GM12878 (cell line): Measurements from ENCODE around the gene NRBF2. TPM values are rescaled to one million over a fixed set of nuclear protein-coding genes. Genes with fewer than 3 reads are reported as not detected.

ENCODE experiments used
- ATF7 ChIP-seq: fragments of 450-650 bp; IDR thresholded peaks from 2 replicates; pipeline ENCODE4 v1.6.1; 2016; ENCODE audit warnings: low read depth, mild to moderate bottlenecking
- CBX3 ChIP-seq: fragments of 200-600 bp; sonication (generic); IDR thresholded peaks from 2 replicates; pipeline ENCODE4 v1.6.1; 2016; ENCODE audit warnings: low read depth, borderline replicate concordance
- CEBPB ChIP-seq, 2 experiments: fragments of 150-350 bp in 1 of 2; IDR thresholded peaks; 2 replicates each; pipeline ENCODE4 v1.6.1; 2012 to 2014; ENCODE audit warnings: low read depth in 2 of 2, low read length in 2 of 2, borderline replicate concordance in 1 of 2, inconsistent platforms in 1 of 2
- EGR1 ChIP-seq, 2 experiments: IDR thresholded peaks; 1 replicate in 1 of 2; 2 replicates in 1 of 2; pipeline ENCODE4 v1.6.1; 2011 to 2012; ENCODE audit warnings: low read depth in 2 of 2, low read length in 2 of 2, borderline replicate concordance in 1 of 2, mild to moderate bottlenecking in 1 of 2, moderate library complexity in 1 of 2
- ETV6 ChIP-seq, 2 experiments: fragments of 450-650 bp in 1 of 2; IDR thresholded peaks in 1 of 2; conservative IDR thresholded peaks in 1 of 2; 2 replicates each; pipeline ENCODE4 v1.6.1; 2014; ENCODE audit warnings: antibody characterized with exemption in 1 of 2, borderline replicate concordance in 1 of 2, low read depth in 1 of 2, mild to moderate bottlenecking in 1 of 2, moderate library complexity in 1 of 2
- HDGF ChIP-seq: fragments of 450-650 bp; IDR thresholded peaks from 2 replicates; pipeline ENCODE4 v1.6.1; 2016; ENCODE audit warnings: antibody characterized with exemption
- JUNB ChIP-seq: IDR thresholded peaks from 2 replicates; pipeline ENCODE4 v1.6.1; 2016; ENCODE audit warnings: antibody characterized with exemption, mild to moderate bottlenecking
- MTA2 ChIP-seq: fragments of 450-650 bp; IDR thresholded peaks from 2 replicates; pipeline ENCODE4 v1.6.1; 2016; ENCODE audit warnings: low read depth, mild to moderate bottlenecking, moderate library complexity
- MTA3 ChIP-seq: IDR thresholded peaks from 2 replicates; pipeline ENCODE4 v1.6.1; 2012; ENCODE audit warnings: low read length, inconsistent platforms, borderline replicate concordance
- RCOR1 ChIP-seq: conservative IDR thresholded peaks from 2 replicates; pipeline ENCODE4 v1.6.1; 2012; ENCODE audit warnings: low read depth, low read length, improper control_type of control experiment
- RFX5 ChIP-seq: IDR thresholded peaks from 2 replicates; pipeline ENCODE4 v1.6.1; 2011; ENCODE audit warnings: low read depth, low read length, improper control_type of control experiment
- SMAD1 ChIP-seq: fragments of 450-650 bp; IDR thresholded peaks from 2 replicates; pipeline ENCODE4 v1.6.1; 2018; ENCODE audit warnings: mild to moderate bottlenecking, low read depth; ENCODE audit not compliant: partially characterized antibody
- SPI1 ChIP-seq: IDR thresholded peaks from 2 replicates; pipeline ENCODE4 v1.6.1; 2011; ENCODE audit warnings: low read depth, mild to moderate bottlenecking, low read length, moderate library complexity, borderline replicate concordance; ENCODE audit not compliant: insufficient read depth
- SRF ChIP-seq, 2 experiments: IDR thresholded peaks; 2 replicates each; pipeline ENCODE4 v1.6.1; 2011; ENCODE audit warnings: low read depth in 2 of 2, low read length in 2 of 2, mild to moderate bottlenecking in 1 of 2, moderate library complexity in 1 of 2
- TAF1 ChIP-seq: IDR thresholded peaks from 2 replicates; pipeline ENCODE4 v1.6.1; 2011; ENCODE audit warnings: mild to moderate bottlenecking, low read depth, low read length, borderline replicate concordance
- TCF3 ChIP-seq: IDR thresholded peaks from 2 replicates; pipeline ENCODE4 v1.6.1; 2012; ENCODE audit warnings: low read depth, mild to moderate bottlenecking, low read length, borderline replicate concordance; ENCODE audit not compliant: insufficient read depth
- ZNF217 ChIP-seq: fragments of 450-650 bp; IDR thresholded peaks from 2 replicates; pipeline ENCODE4 v1.6.1; 2017; ENCODE audit warnings: antibody characterized with exemption, mild to moderate bottlenecking
- ZNF592 ChIP-seq: fragments of 450-650 bp; IDR thresholded peaks from 2 replicates; pipeline ENCODE4 v1.6.1; 2017; ENCODE audit warnings: mild to moderate bottlenecking, moderate library complexity
- ZSCAN29 ChIP-seq: fragments of 450-650 bp; IDR thresholded peaks from 2 replicates; pipeline ENCODE4 v1.6.1; 2017; ENCODE audit warnings: mild to moderate bottlenecking, moderate library complexity
- polyA plus RNA-seq, 11 experiments: library from polyadenylated mRNA; depleted of rRNA in 4 of 11; unstranded in 6 of 11; stranded (reverse) in 5 of 11; fragments of >200 nt; fragmentation: Nextera tagmentation in 4 of 11; fragmentation: Illumina TruSeq in 1 of 11; extraction: Ambion mirVana in 4 of 11; extraction: Trizol in 1 of 11; gene quantifications; 1 replicate in 1 of 11; 2 replicates in 10 of 11; pipeline versions ENCODE4 v1.2.1 to v1.2.3, GENCODE V29; 2011 to 2016; ENCODE audit warnings: inconsistent platforms in 2 of 11, missing spikeins in 2 of 11, low read depth in 1 of 11
- total RNA-seq, 4 experiments: library from RNA; depleted of rRNA in 3 of 4; stranded (reverse); fragments of >200 nt in 3 of 4; fragmentation: Illumina TruSeq in 1 of 4; extraction: Trizol in 1 of 4; gene quantifications; 2 replicates each; pipeline versions ENCODE4 v1.2.1 to v1.2.3, GENCODE V29; 2013 to 2021
- TF ChIP-seq, protein P1 (sequence below): IDR thresholded peaks from 2 replicates; pipeline ENCODE4 v1.6.1; 2012; ENCODE audit warnings: low read depth, low read length, improper control_type of control experiment

Gene NRBF2
- total and polyA plus RNA-seq, 10 of the 15 experiments (the other 5 are each of a cell fraction or from before 2014, with no cell fraction given): 17.8 to 39.8 (median 27.7) TPM

- TF ChIP-seq MTA2 (0 out of 2 replicates have a peak, but pooled peaks have one; percentile 9), SRF (IDR thresholded peaks at IDR 0.05; ENCODE audit: low read depth in 2 of 2, low read length in 2 of 2) (no peak), RCOR1 (no peak), JUNB (peak; percentile 49; the same call in 1 of the 2 replicates), ZNF217 (no peak), CBX3 (no peak), TAF1 (no peak), SPI1 (peak; percentile 53; the same call in 1 of the 2 replicates), ETV6 (conservative IDR thresholded peaks at IDR 0.05 in 1 of 2, IDR thresholded peaks at IDR 0.05 in 1 of 2; ENCODE audit: borderline replicate concordance in 1 of 2, low read depth in 1 of 2) (no peak), HDGF (no peak), EGR1 (IDR thresholded peaks at IDR 0.05; ENCODE audit: borderline replicate concordance in 1 of 2, low read depth in 2 of 2, low read length in 2 of 2) (no peak), CEBPB (IDR thresholded peaks at IDR 0.05; ENCODE audit: borderline replicate concordance in 1 of 2, low read depth in 2 of 2, low read length in 2 of 2) (no peak), ATF7 (no peak; the same call in 1 of the 2 replicates), ZNF592 (no peak), ZSCAN29 (no peak), TCF3 (no peak), MTA3 (no peak), RFX5 (no peak), SMAD1 (no peak)
- TF ChIP-seq, protein P1, sequence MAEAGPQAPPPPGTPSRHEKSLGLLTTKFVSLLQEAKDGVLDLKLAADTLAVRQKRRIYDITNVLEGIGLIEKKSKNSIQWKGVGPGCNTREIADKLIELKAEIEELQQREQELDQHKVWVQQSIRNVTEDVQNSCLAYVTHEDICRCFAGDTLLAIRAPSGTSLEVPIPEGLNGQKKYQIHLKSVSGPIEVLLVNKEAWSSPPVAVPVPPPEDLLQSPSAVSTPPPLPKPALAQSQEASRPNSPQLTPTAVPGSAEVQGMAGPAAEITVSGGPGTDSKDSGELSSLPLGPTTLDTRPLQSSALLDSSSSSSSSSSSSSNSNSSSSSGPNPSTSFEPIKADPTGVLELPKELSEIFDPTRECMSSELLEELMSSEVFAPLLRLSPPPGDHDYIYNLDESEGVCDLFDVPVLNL: no peak
These were observed 29.1 kb upstream of the NRBF2 start (continued) for GRCh38 chr10:63103971-63104409.
